DOHH2 (cell line): ENCODE data around the gene SERINC5.

Experiments used
- CTCF ChIP-seq: fragments of 200-600 bp; sonication (generic); IDR thresholded peaks from one replicate; pipeline ENCODE4 v1.5.1; 2014; ENCODE audit warnings: antibody characterized with exemption, mild to moderate bottlenecking, low read depth, low read length; ENCODE audit not compliant: poor library complexity, severe bottlenecking
- EZH2phosphoT487 ChIP-seq: fragments of 200-600 bp; sonication (generic); IDR thresholded peaks from 2 replicates; pipeline ENCODE4 v1.6.1; 2017; ENCODE audit warnings: borderline replicate concordance, mild to moderate bottlenecking, antibody characterized with exemption, low read length, moderate library complexity, mixed read lengths

- TF ChIP-seq CTCF, result no peak
- no peak for TF ChIP-seq EZH2phosphoT487
Measured at GRCh38 chr5:80172067-80172695, 83.7 kb downstream of the SERINC5 start.
